ACC112 (cell line): ENCODE measurements around the gene HYOU1.
"Not testable (repeated sequence)": the region's sequence is repeated elsewhere in the genome, so short reads cannot be mapped to it uniquely, and the experiment has no call there.

Source experiments
- H2AFZ ChIP-seq: fragments of 200-600 bp; sonication (generic); one replicate; pipeline ENCODE4 v1.6.0; 2017; ENCODE audit warnings: antibody characterized with exemption, low read length; ENCODE audit not compliant: unreplicated experiment
- H3K27ac ChIP-seq: fragments of 200-600 bp; sonication (generic); 2 replicates; pipeline ENCODE4 v1.5.1; 2014; ENCODE audit warnings: low read depth, mild to moderate bottlenecking, antibody characterized with exemption, low read length, moderate library complexity
- H3K27me3 ChIP-seq: fragments of 200-600 bp; sonication (generic); 2 replicates; pipeline ENCODE4 v1.6.1; 2014; ENCODE audit warnings: mild to moderate bottlenecking, antibody characterized with exemption, low read length, moderate library complexity, mixed read lengths; ENCODE audit not compliant: insufficient read depth
- H3K36me3 ChIP-seq: fragments of 200-600 bp; sonication (generic); 2 replicates; pipeline ENCODE4 v1.6.1; 2016; ENCODE audit warnings: mild to moderate bottlenecking, antibody characterized with exemption, low read length, moderate library complexity, mixed read lengths; ENCODE audit not compliant: insufficient read depth
- H3K4me1 ChIP-seq: fragments of 200-600 bp; sonication (generic); one replicate; pipeline ENCODE4 v1.6.1; 2016; ENCODE audit warnings: low read length, mixed read lengths; ENCODE audit not compliant: insufficient read depth, unreplicated experiment, control insufficient read depth
- H3K4me3 ChIP-seq: fragments of 200-600 bp; sonication (generic); 2 replicates; pipeline ENCODE4 v1.5.1; 2014; ENCODE audit warnings: mild to moderate bottlenecking, low read depth, low read length
- H3K79me2 ChIP-seq: fragments of 200-600 bp; sonication (generic); one replicate; pipeline ENCODE4 v1.6.0; 2016; ENCODE audit warnings: low read length; ENCODE audit not compliant: control insufficient read depth, unreplicated experiment, insufficient read depth

Gene HYOU1

GRCh38 chr11:119018074-119018938 is 38.7 kb downstream of the HYOU1 start, which contains the start of the genes RPS25 and TRAPPC4:
TSS of gene RPS25 (minus strand) at chr11:119018343. CDS start at chr11:119018284, 59 bp downstream.
TSS of gene TRAPPC4 (plus strand) at chr11:119018766. CDS start at chr11:119018796, 30 bp downstream.
- Histone ChIP-seq H3K4me3 (peak within 1 kb of the TSS; percentile 88), H3K27me3 (no peaks in the 10 kb centered on the region), H3K27ac (peak within 1 kb of the TSS; percentile 71), H3K4me1 (peaks cover 32% of the 10 kb centered on the region), H3K36me3 (peaks cover 38% of the 10 kb centered on the region), H3K79me2 (peaks cover 53% of the 10 kb centered on the region), H2AFZ (peak within 1 kb of the TSS; percentile 89)

GRCh38 chr11:119017377-119017776 is 39.6 kb downstream of the HYOU1 start:
- H3K27me3 ChIP-seq, H2AFZ ChIP-seq: not testable (repeated sequence)
- Histone ChIP-seq H3K4me3 (peak overlapping the region; percentile 88), H3K36me3 (peaks cover 42% of the 10 kb centered on the region), H3K79me2 (peaks cover 53% of the 10 kb centered on the region), H3K27ac (peak overlapping the region; percentile 71), H3K4me1 (peaks cover 30% of the 10 kb centered on the region)

DNA sequence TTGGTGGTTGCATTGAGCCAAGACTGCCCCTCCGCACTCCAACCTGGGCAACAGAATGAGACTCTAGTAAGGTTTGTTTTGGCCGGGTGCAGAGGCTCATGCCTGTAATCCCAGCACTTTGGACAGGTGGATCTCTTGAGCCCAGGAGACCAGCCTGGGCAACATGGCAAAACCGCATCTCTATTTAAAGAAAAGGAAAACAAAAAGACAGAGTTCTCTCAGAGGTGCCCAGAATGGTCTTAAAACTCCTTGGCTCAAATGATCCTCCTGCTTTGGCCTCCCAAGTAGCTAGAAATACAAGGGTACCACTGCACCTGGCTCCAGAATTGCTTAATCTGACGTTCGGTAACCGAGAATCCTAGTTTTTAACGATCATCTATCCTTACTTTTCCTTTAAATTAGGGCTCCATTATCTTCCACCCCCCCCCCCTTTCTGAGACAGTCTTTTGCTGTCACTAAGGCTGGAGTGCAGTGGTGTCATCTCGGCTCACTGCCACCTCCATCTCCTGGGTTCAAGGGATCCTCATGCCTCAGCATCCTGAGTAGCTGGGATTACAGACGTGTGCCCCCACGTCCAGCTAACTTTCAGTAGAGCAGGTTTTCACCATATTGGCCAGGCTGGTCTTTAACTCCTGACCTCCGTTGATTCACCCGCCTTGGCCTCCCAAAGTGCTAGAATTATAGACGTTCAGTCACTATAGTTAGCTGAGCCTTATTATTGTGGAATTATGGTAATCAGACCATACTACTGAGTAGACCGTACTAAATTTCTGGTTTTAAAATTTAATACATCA is 40.6 kb downstream of the HYOU1 start:
- Histone ChIP-seq H3K4me3 (peak overlapping the region; percentile 88), H3K4me1 (peaks cover 29% of the 10 kb centered on the region), H3K27me3 (no peaks in the 10 kb centered on the region), H3K79me2 (peaks cover 51% of the 10 kb centered on the region), H3K36me3 (peaks cover 40% of the 10 kb centered on the region), H3K27ac (peak overlapping the region; percentile 71), H2AFZ (no peak overlapping the region)

- peaks cover 22% of the 10 kb centered on the region for H3K4me1 ChIP-seq
- no peak overlapping the region for H2AFZ ChIP-seq
- H3K79me2 ChIP-seq: peaks cover 43% of the 10 kb centered on the region
- H3K4me3 ChIP-seq: no peak overlapping the region
- H3K27me3 ChIP-seq: no peaks in the 10 kb centered on the region
- H3K27ac ChIP-seq: no peak overlapping the region
- peaks cover 38% of the 10 kb centered on the region for H3K36me3 ChIP-seq
These were observed 41.9 kb downstream of the HYOU1 start for GRCh38 chr11:119015054-119015611.

- peaks cover 36% of the 10 kb centered on the region for H3K79me2 ChIP-seq
- no peak overlapping the region for H3K27ac ChIP-seq
- no peak overlapping the region for H3K4me3 ChIP-seq
- peaks cover 41% of the 10 kb centered on the region for H3K36me3 ChIP-seq
- H3K27me3 ChIP-seq: no peaks in the 10 kb centered on the region
- no peak overlapping the region for H2AFZ ChIP-seq
- H3K4me1 ChIP-seq: peaks cover 16% of the 10 kb centered on the region
These were observed 42.6 kb downstream of the HYOU1 start for GRCh38 chr11:119014209-119014924.

- Histone ChIP-seq H3K4me3 (no peak overlapping the region), H3K27ac (no peak overlapping the region), H3K4me1 (peaks cover 16% of the 10 kb centered on the region), H2AFZ (no peak overlapping the region), H3K27me3 (no peaks in the 10 kb centered on the region), H3K79me2 (peaks cover 24% of the 10 kb centered on the region), H3K36me3 (peaks cover 41% of the 10 kb centered on the region)
These were observed 44.3 kb downstream of the HYOU1 start for GRCh38 chr11:119012629-119013170.

GRCh38 chr11:119011476-119012053 is 45.4 kb downstream of the HYOU1 start:
- Histone ChIP-seq H3K36me3 (peaks cover 36% of the 10 kb centered on the region), H3K27me3 (no peaks in the 10 kb centered on the region), H3K4me1 (peaks cover 10% of the 10 kb centered on the region), H2AFZ (no peak overlapping the region), H3K79me2 (peaks cover 12% of the 10 kb centered on the region), H3K4me3 (no peak overlapping the region), H3K27ac (no peak overlapping the region)

DNA sequence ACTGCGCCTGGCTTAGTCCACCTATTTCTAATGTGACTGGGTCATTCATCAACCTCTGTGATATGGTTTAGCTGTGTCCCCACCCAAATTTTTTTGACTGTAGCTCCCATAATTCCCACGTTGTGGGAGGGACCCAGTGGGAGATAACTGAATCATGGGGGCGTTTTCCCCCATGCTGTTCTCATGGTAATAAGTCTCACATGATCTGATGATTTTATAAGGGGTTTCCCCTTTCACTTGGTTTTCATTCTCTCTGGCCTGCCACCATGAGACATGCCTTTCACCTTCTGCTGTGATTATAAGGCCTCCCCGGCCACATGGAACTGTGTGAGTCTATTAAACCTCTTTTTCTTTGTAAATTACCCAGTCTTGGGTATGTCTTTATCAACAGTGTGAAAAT is 50.3 kb downstream of the HYOU1 start:
- Histone ChIP-seq H3K79me2 (no peaks in the 10 kb centered on the region), H3K4me1 (no peaks in the 10 kb centered on the region), H3K27me3 (no peaks in the 10 kb centered on the region), H2AFZ (no peak overlapping the region), H3K4me3 (no peak overlapping the region), H3K36me3 (0 out of 2 replicates have a peak, but pooled peaks cover 9% of the 10 kb centered on the region), H3K27ac (no peak overlapping the region)

- Histone ChIP-seq H3K4me3 (0 out of 2 replicates have a peak overlapping the region, but pooled peaks have one; percentile 38), H3K27ac (no peak overlapping the region), H3K79me2 (peaks cover 25% of the 10 kb centered on the region), H3K27me3 (no peaks in the 10 kb centered on the region), H2AFZ (no peak overlapping the region), H3K4me1 (peaks cover 24% of the 10 kb centered on the region), H3K36me3 (peaks cover 16% of the 10 kb centered on the region)
These were observed 56.1 kb downstream of the HYOU1 start for GRCh38 chr11:119000906-119001305.
